Liver (tissue), 3 donors: ENCODE measurements around the gene IER3IP1.

Source experiments
- ATF3 ChIP-seq: IDR thresholded peaks from 2 replicates; pipeline ENCODE4 v1.6.1; 2016; ENCODE audit warnings: antibody characterized with exemption
- CTCF ChIP-seq: fragments of 150-350 bp; IDR thresholded peaks from 2 replicates; pipeline ENCODE4 v1.5.1; 2017; ENCODE audit warnings: improper control_type of control experiment, low read depth, low read length; ENCODE audit not compliant: missing input control
- EGR1 ChIP-seq, 2 donors: IDR thresholded peaks; 2 replicates each; pipeline ENCODE4 v1.6.1; 2016 to 2018; ENCODE audit warnings: antibody characterized with exemption in 2 of 2, low read depth in 2 of 2
- GABPA ChIP-seq, 2 donors: IDR thresholded peaks in 1 of 2; conservative IDR thresholded peaks in 1 of 2; 2 replicates each; pipeline ENCODE4 v1.6.1; 2016; ENCODE audit warnings: antibody characterized with exemption in 2 of 2, mild to moderate bottlenecking in 1 of 2, moderate library complexity in 1 of 2
- HNF4G ChIP-seq: IDR thresholded peaks from 2 replicates; pipeline ENCODE4 v1.6.1; 2016; ENCODE audit warnings: antibody characterized with exemption
- JUND ChIP-seq, 2 donors: IDR thresholded peaks; 2 replicates each; pipeline ENCODE4 v1.6.1; 2016; ENCODE audit warnings: antibody characterized with exemption in 2 of 2
- MAX ChIP-seq: IDR thresholded peaks from 2 replicates; pipeline ENCODE4 v1.6.1; 2016; ENCODE audit warnings: antibody characterized with exemption
- RAD21 ChIP-seq, 2 donors: IDR thresholded peaks; 2 replicates each; pipeline ENCODE4 v1.6.1; 2016; ENCODE audit warnings: antibody characterized with exemption in 2 of 2, mild to moderate bottlenecking in 2 of 2
- RXRA ChIP-seq, 2 donors: IDR thresholded peaks; 2 replicates each; pipeline ENCODE4 v1.6.1; 2017 to 2018; ENCODE audit warnings: antibody characterized with exemption in 2 of 2, mild to moderate bottlenecking in 1 of 2
- YY1 ChIP-seq: IDR thresholded peaks from 2 replicates; pipeline ENCODE4 v1.6.1; 2016; ENCODE audit warnings: antibody characterized with exemption, mild to moderate bottlenecking
- donor health status: healthy.
- donor health status: healthy.

GRCh38 chr18:47184419-47185050 is 8.4 kb upstream of the IER3IP1 start:
- TF ChIP-seq CTCF (no peak), MAX (no peak), ATF3 (no peak), HNF4G (no peak), EGR1 (IDR thresholded peaks at IDR 0.05; ENCODE audit: low read depth in 2 of 2) (no peak), YY1 (no peak), JUND (IDR thresholded peaks at IDR 0.05) (no peak), RXRA (IDR thresholded peaks at IDR 0.05) (no peak), GABPA (IDR thresholded peaks at IDR 0.05 in 1 of 2, conservative IDR thresholded peaks at IDR 0.05 in 1 of 2) (no peak), RAD21 (IDR thresholded peaks at IDR 0.05) (no peak)
